HEK293T (cell line): ENCODE data around the gene FHIT.

ENCODE experiments used
- BHLHE40 ChIP-seq: fragments of 450-650 bp; IDR thresholded peaks from 2 replicates; pipeline ENCODE4 v1.6.1; 2016; ENCODE audit warnings: mild to moderate bottlenecking, moderate library complexity, borderline replicate concordance
- ELF4 ChIP-seq: fragments of 450-650 bp; IDR thresholded peaks from 2 replicates; pipeline ENCODE4 v1.6.1; 2017; ENCODE audit warnings: antibody characterized with exemption
- FOXA1 ChIP-seq: fragments of 450-650 bp; IDR thresholded peaks from 2 replicates; pipeline ENCODE4 v1.6.1; 2016; ENCODE audit warnings: mild to moderate bottlenecking
- FOXK2 ChIP-seq: fragments of 450-650 bp; IDR thresholded peaks from 2 replicates; pipeline ENCODE4 v1.6.1; 2016; ENCODE audit warnings: mild to moderate bottlenecking
- HDGF ChIP-seq: fragments of 450-650 bp; IDR thresholded peaks from 2 replicates; pipeline ENCODE4 v1.6.1; 2017; ENCODE audit warnings: antibody characterized with exemption, borderline replicate concordance
- L3MBTL2 ChIP-seq: fragments of 450-650 bp; conservative IDR thresholded peaks from 2 replicates; pipeline ENCODE4 v1.6.1; 2016; ENCODE audit warnings: mild to moderate bottlenecking
- SP1 ChIP-seq: fragments of 450-650 bp; IDR thresholded peaks from 2 replicates; pipeline ENCODE4 v1.6.1; 2017
- SUZ12 ChIP-seq: fragments of 450-650 bp; IDR thresholded peaks from 2 replicates; pipeline ENCODE4 v1.6.1; 2016; ENCODE audit warnings: mild to moderate bottlenecking
- ZNF384 ChIP-seq: fragments of 450-650 bp; IDR thresholded peaks from 2 replicates; pipeline ENCODE4 v1.6.1; 2016
- TF ChIP-seq, protein P1 (sequence below): fragments of 450-650 bp; IDR thresholded peaks from 2 replicates; pipeline ENCODE4 v1.6.1; 2016

DNA sequence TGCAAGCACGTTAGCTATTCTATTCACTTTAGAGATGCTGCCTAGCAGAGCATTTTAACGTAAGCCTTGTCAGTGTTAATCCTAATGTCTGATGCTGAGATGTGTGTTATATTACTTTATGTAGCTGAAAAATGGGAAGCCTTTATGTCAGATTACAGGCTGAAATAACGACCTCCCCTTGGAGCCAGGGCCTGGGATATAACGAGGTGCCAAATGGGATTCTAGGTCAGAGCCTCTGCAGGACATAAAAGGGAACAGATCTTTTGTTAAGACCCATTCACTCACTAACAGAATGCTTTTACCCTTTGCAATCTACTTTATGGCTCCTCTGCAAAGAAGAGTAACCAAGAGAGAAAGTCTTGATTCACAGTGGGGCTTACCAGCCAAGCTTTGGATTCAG lies 1385.9 kb downstream of the FHIT start:
- TF ChIP-seq L3MBTL2: no peak
- no peak for TF ChIP-seq FOXK2
- TF ChIP-seq SP1: no peak
- TF ChIP-seq ELF4: no peak
- no peak for TF ChIP-seq ZNF384
- TF ChIP-seq BHLHE40: no peak
- TF ChIP-seq FOXA1: no peak
- TF ChIP-seq HDGF: no peak
- no peak for TF ChIP-seq SUZ12
- TF ChIP-seq, protein P1, sequence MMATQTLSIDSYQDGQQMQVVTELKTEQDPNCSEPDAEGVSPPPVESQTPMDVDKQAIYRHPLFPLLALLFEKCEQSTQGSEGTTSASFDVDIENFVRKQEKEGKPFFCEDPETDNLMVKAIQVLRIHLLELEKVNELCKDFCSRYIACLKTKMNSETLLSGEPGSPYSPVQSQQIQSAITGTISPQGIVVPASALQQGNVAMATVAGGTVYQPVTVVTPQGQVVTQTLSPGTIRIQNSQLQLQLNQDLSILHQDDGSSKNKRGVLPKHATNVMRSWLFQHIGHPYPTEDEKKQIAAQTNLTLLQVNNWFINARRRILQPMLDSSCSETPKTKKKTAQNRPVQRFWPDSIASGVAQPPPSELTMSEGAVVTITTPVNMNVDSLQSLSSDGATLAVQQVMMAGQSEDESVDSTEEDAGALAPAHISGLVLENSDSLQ: no peak
